ENCODE results near the gene PSMB2.

Gene PSMB2

GRCh38 chr1:35659589-35659988, 18.3 kb upstream of the PSMB2 start:
- TF ChIP-seq CTCF (IDR thresholded peaks at IDR 0.05; ENCODE audit: poor library complexity, severe bottlenecking) = no peak
- no peak overlapping the region for H3K27ac ChIP-seq (ENCODE audit: poor library complexity, severe bottlenecking)
- no peak for ATAC-seq (ENCODE audit: low read depth)
- no peaks in the 10 kb centered on the region for H3K36me3 ChIP-seq (ENCODE audit: low read depth)
- no peak overlapping the region for H3K4me3 ChIP-seq (ENCODE audit: severe bottlenecking)
- DNase-seq (ENCODE audit: low spot score) = no peak
- no peaks in the 10 kb centered on the region for H3K27me3 ChIP-seq (ENCODE audit: insufficient read depth, poor library complexity, severe bottlenecking)
- no peaks in the 10 kb centered on the region for H3K9me3 ChIP-seq (ENCODE audit: severe bottlenecking)
- H3K4me1 ChIP-seq (ENCODE audit: insufficient read depth, poor library complexity, severe bottlenecking) = no peaks in the 10 kb centered on the region

DNA sequence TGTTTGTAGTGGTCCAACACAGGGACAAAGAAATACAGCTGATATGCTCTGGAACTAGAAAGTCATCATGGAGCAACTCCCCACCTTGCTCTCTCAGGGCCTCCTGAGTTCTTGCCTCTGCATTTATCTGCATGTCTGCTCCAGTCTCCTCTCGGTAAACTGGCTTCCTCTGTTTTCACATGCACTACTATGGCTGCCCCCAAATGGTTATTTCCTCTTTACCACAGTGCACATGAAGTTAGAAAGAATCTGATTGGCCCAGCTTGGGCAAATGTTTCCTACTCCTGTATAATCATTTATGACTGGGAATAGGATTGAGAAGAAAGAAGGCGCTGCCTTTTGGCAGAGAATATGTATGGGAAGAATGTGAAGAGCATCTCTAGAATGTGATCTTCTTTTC, 16.5 kb upstream of the PSMB2 start:
- Histone ChIP-seq H3K27me3 (ENCODE audit: insufficient read depth, poor library complexity, severe bottlenecking) (no peaks in the 10 kb centered on the region), H3K9me3 (ENCODE audit: severe bottlenecking) (no peaks in the 10 kb centered on the region), H3K4me3 (ENCODE audit: severe bottlenecking) (no peak overlapping the region), H3K36me3 (ENCODE audit: low read depth) (no peaks in the 10 kb centered on the region), H3K4me1 (ENCODE audit: insufficient read depth, poor library complexity, severe bottlenecking) (no peaks in the 10 kb centered on the region), H3K27ac (ENCODE audit: poor library complexity, severe bottlenecking) (no peak overlapping the region)
- no peak for DNase-seq (ENCODE audit: low spot score)
- TF ChIP-seq CTCF (IDR thresholded peaks at IDR 0.05; ENCODE audit: poor library complexity, severe bottlenecking) = no peak
- ATAC-seq (ENCODE audit: low read depth) = no peak

DNA sequence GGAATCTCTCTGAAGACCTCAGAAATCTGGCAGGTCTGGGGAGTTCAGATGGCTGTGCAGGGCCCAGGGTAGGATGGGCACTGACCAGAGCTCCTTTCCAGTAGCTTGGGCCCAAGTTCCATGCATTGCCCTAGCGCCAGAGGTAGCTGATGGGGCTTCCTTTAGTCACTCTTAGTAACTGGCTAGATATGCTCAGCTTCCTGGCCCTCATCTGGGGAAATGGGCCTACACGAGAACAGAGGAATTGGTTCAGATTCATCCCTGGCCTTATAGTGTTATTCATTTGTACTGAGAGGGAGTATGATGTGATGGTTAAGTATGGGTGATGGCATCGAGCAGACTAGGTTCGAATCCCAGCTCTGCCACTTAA, 15.5 kb upstream of the PSMB2 start:
- ATAC-seq (ENCODE audit: low read depth) = no peak
- no peak for TF ChIP-seq CTCF (IDR thresholded peaks at IDR 0.05; ENCODE audit: poor library complexity, severe bottlenecking)
- Histone ChIP-seq H3K4me1 (ENCODE audit: insufficient read depth, poor library complexity, severe bottlenecking) (no peaks in the 10 kb centered on the region), H3K27ac (ENCODE audit: poor library complexity, severe bottlenecking) (no peak overlapping the region), H3K27me3 (ENCODE audit: insufficient read depth, poor library complexity, severe bottlenecking) (no peaks in the 10 kb centered on the region), H3K36me3 (ENCODE audit: low read depth) (no peaks in the 10 kb centered on the region), H3K9me3 (ENCODE audit: severe bottlenecking) (no peaks in the 10 kb centered on the region), H3K4me3 (ENCODE audit: severe bottlenecking) (no peak overlapping the region)
- DNase-seq (ENCODE audit: low spot score) = no peak

GRCh38 chr1:35656148-35656862, 15.0 kb upstream of the PSMB2 start:
- Histone ChIP-seq H3K4me3 (ENCODE audit: severe bottlenecking) (no peak overlapping the region), H3K4me1 (ENCODE audit: insufficient read depth, poor library complexity, severe bottlenecking) (no peaks in the 10 kb centered on the region), H3K9me3 (ENCODE audit: severe bottlenecking) (no peaks in the 10 kb centered on the region), H3K36me3 (ENCODE audit: low read depth) (no peaks in the 10 kb centered on the region), H3K27ac (ENCODE audit: poor library complexity, severe bottlenecking) (no peak overlapping the region), H3K27me3 (ENCODE audit: insufficient read depth, poor library complexity, severe bottlenecking) (no peaks in the 10 kb centered on the region)
- TF ChIP-seq CTCF (IDR thresholded peaks at IDR 0.05; ENCODE audit: poor library complexity, severe bottlenecking) = no peak
- ATAC-seq (ENCODE audit: low read depth) (peak; percentile 54; the same call in 1 of the 3 replicates), DNase-seq (ENCODE audit: low spot score) (no peak)

- H3K4me1 ChIP-seq (ENCODE audit: insufficient read depth, poor library complexity, severe bottlenecking) = no peaks in the 10 kb centered on the region
- DNase-seq (ENCODE audit: low spot score) (no peak), ATAC-seq (ENCODE audit: low read depth) (no peak)
- no peak for TF ChIP-seq CTCF (IDR thresholded peaks at IDR 0.05; ENCODE audit: poor library complexity, severe bottlenecking)
- no peak overlapping the region for H3K4me3 ChIP-seq (ENCODE audit: severe bottlenecking)
- no peak overlapping the region for H3K27ac ChIP-seq (ENCODE audit: poor library complexity, severe bottlenecking)
- no peaks in the 10 kb centered on the region for H3K36me3 ChIP-seq (ENCODE audit: low read depth)
- no peaks in the 10 kb centered on the region for H3K27me3 ChIP-seq (ENCODE audit: insufficient read depth, poor library complexity, severe bottlenecking)
- H3K9me3 ChIP-seq (ENCODE audit: severe bottlenecking) = no peaks in the 10 kb centered on the region
These were observed 13.9 kb upstream of the PSMB2 start for GRCh38 chr1:35655196-35655595.
